ENCODE results near the gene NRCAM. TPM values are rescaled to one million over a fixed set of nuclear protein-coding genes. Genes with fewer than 3 reads are reported as not detected.

Gene NRCAM
- polyA plus RNA-seq, 1 donor (not counting 4 experiments of a cell fraction or from before 2014, with no cell fraction given): 4.0 TPM

GRCh38 chr7:108419961-108420908 lies 36.0 kb downstream of the NRCAM start:
- Histone ChIP-seq H3K27me3 (ENCODE audit: control insufficient read depth, extremely low read depth, insufficient read depth, low read length) (no peaks in the 10 kb centered on the region), H3K4me1 (ENCODE audit: control insufficient read depth, extremely low read depth, insufficient read depth, low read length) (peaks cover 15% of the 10 kb centered on the region), H3K79me2 (ENCODE audit: control insufficient read depth, insufficient read depth, low read length) (no peaks in the 10 kb centered on the region), H3K4me2 (ENCODE audit: control insufficient read depth, extremely low read depth, insufficient read depth, low read depth, low read length) (no peak overlapping the region), H4K20me1 (ENCODE audit: control insufficient read depth, extremely low read depth, insufficient read depth, low read length) (no peaks in the 10 kb centered on the region), H3K36me3 (ENCODE audit: control insufficient read depth in 2 of 2, extremely low read depth in 1 of 2, insufficient read depth in 2 of 2, low read length in 2 of 2) (no peaks in the 10 kb centered on the region), H3K4me3 (ENCODE audit: control insufficient read depth in 2 of 3, extremely low read depth in 1 of 3, insufficient read depth in 2 of 3, low read depth in 1 of 3, low read length in 3 of 3) (no peak overlapping the region), H3K9me3 (ENCODE audit: control insufficient read depth, low read depth, low read length) (no peaks in the 10 kb centered on the region), H2AFZ (ENCODE audit: control insufficient read depth, low read length) (no peak overlapping the region), H3K9me1 (ENCODE audit: control insufficient read depth, extremely low read depth, insufficient read depth, low read length) (no peaks in the 10 kb centered on the region), H3K27ac (ENCODE audit: control insufficient read depth, insufficient read depth, low read length) (no peak overlapping the region), H3K9ac (ENCODE audit: control insufficient read depth, extremely low read depth, insufficient read depth, low read length) (no peak overlapping the region)
- no peak for DNase-seq (ENCODE audit: low read depth, low spot score)
- TF ChIP-seq CTCF (optimal IDR thresholded peaks at IDR 0.05 in 1 of 3, IDR thresholded peaks at IDR 0.05 in 1 of 3, conservative IDR thresholded peaks at IDR 0.05 in 1 of 3; ENCODE audit: extremely low read depth in 1 of 3, insufficient read depth in 2 of 3, low read length in 3 of 3) (no peak), EZH2 (IDR thresholded peaks at IDR 0.05; ENCODE audit: low read length) (no peak)
- FAIRE-seq: no peak
- dilution Hi-C loops (cut with MboI; ENCODE audit: extremely low pct_ligation_motif_present, low sequenced_read_pairs): no loop called here

- Histone ChIP-seq H3K4me1 (ENCODE audit: control insufficient read depth, extremely low read depth, insufficient read depth, low read length) (peaks cover 15% of the 10 kb centered on the region), H3K4me2 (ENCODE audit: control insufficient read depth, extremely low read depth, insufficient read depth, low read depth, low read length) (no peak overlapping the region)
- FAIRE-seq: no peak
Measured at GRCh38 chr7:108418946-108419345, 37.3 kb downstream of the NRCAM start.

More at GRCh38 chr7:108418946-108419345, 37.3 kb downstream of the NRCAM start:
- H3K36me3 ChIP-seq (ENCODE audit: control insufficient read depth in 2 of 2, extremely low read depth in 1 of 2, insufficient read depth in 2 of 2, low read length in 2 of 2): no peaks in the 10 kb centered on the region
- H3K9me3 ChIP-seq (ENCODE audit: control insufficient read depth, low read depth, low read length): no peaks in the 10 kb centered on the region
- H3K4me3 ChIP-seq (ENCODE audit: control insufficient read depth in 2 of 3, extremely low read depth in 1 of 3, insufficient read depth in 2 of 3, low read depth in 1 of 3, low read length in 3 of 3): no peak overlapping the region
- no peaks in the 10 kb centered on the region for H4K20me1 ChIP-seq (ENCODE audit: control insufficient read depth, extremely low read depth, insufficient read depth, low read length)
- H2AFZ ChIP-seq (ENCODE audit: control insufficient read depth, low read length): no peak overlapping the region
- dilution Hi-C loops (cut with MboI; ENCODE audit: extremely low pct_ligation_motif_present, low sequenced_read_pairs): no loop called here
- no peaks in the 10 kb centered on the region for H3K79me2 ChIP-seq (ENCODE audit: control insufficient read depth, insufficient read depth, low read length)
- no peak for TF ChIP-seq CTCF (optimal IDR thresholded peaks at IDR 0.05 in 1 of 3, IDR thresholded peaks at IDR 0.05 in 1 of 3, conservative IDR thresholded peaks at IDR 0.05 in 1 of 3; ENCODE audit: extremely low read depth in 1 of 3, insufficient read depth in 2 of 3, low read length in 3 of 3)
- TF ChIP-seq EZH2 (IDR thresholded peaks at IDR 0.05; ENCODE audit: low read length): no peak
- H3K27ac ChIP-seq (ENCODE audit: control insufficient read depth, insufficient read depth, low read length): no peak overlapping the region
- H3K9ac ChIP-seq (ENCODE audit: control insufficient read depth, extremely low read depth, insufficient read depth, low read length): no peak overlapping the region
- H3K9me1 ChIP-seq (ENCODE audit: control insufficient read depth, extremely low read depth, insufficient read depth, low read length): no peaks in the 10 kb centered on the region
- H3K27me3 ChIP-seq (ENCODE audit: control insufficient read depth, extremely low read depth, insufficient read depth, low read length): no peaks in the 10 kb centered on the region
- no peak for DNase-seq (ENCODE audit: low read depth, low spot score)

Measured in keratinocyte (primary cell).